ENCODE data around the gene IL16. TPM values are rescaled to one million over a fixed set of nuclear protein-coding genes. Genes with fewer than 3 reads are reported as not detected.

Gene IL16
- polyA plus RNA-seq, 1 donor from 2014 or later = not detected

- TF ChIP-seq EZH2 (IDR thresholded peaks at IDR 0.05; ENCODE audit: borderline replicate concordance, insufficient read depth, low read length, poor library complexity, severe bottlenecking) (no peak), TAF1 (IDR thresholded peaks at IDR 0.05; ENCODE audit: low read depth) (no peak), EP300 (conservative IDR thresholded peaks at IDR 0.05; ENCODE audit: poor library complexity, severe bottlenecking) (no peak), POLR2AphosphoS5 (IDR thresholded peaks at IDR 0.05) (no peak), SMC3 (conservative IDR thresholded peaks at IDR 0.05; ENCODE audit: poor library complexity) (no peak), MXI1 (conservative IDR thresholded peaks at IDR 0.05; ENCODE audit: poor library complexity, severe bottlenecking) (no peak), REST (IDR thresholded peaks at IDR 0.05; ENCODE audit: borderline replicate concordance) (no peak), CTCF (IDR thresholded peaks at IDR 0.05; ENCODE audit: poor library complexity, severe bottlenecking) (no peak), RAD21 (conservative IDR thresholded peaks at IDR 0.05) (no peak)
- H3K9me2 ChIP-seq (ENCODE audit: insufficient read depth, low read length) = no peaks in the 10 kb centered on the region
- H3K9me3 ChIP-seq (ENCODE audit: low read length) = no peaks in the 10 kb centered on the region
Observed at GRCh38 chr15:81271761-81272644, 75.3 kb downstream of the IL16 start.

GRCh38 chr15:81273200-81273599 is 76.5 kb downstream of the IL16 start:
- Histone ChIP-seq H3K79me2 (replicated peaks; ENCODE audit: insufficient read depth, low read length) (no peaks in the 10 kb centered on the region), H3K27ac (ENCODE audit: low read length) (no peak overlapping the region), H3K9ac (ENCODE audit: low read length) (no peak overlapping the region), H3K4me3 (ENCODE audit: low read length) (no peak overlapping the region), H3K27me3 (ENCODE audit: insufficient read depth, low read depth, low read length) (peaks cover 10% of the 10 kb centered on the region), H3F3A (ENCODE audit: insufficient read depth, low read length, poor library complexity, severe bottlenecking) (no peaks in the 10 kb centered on the region), H3K36me3 (ENCODE audit: insufficient read depth, low read length) (no peaks in the 10 kb centered on the region), H2AFZ (ENCODE audit: low read depth, low read length) (no peak overlapping the region), H3K9me3 (ENCODE audit: low read length) (no peaks in the 10 kb centered on the region), H3K9me2 (ENCODE audit: insufficient read depth, low read length) (no peaks in the 10 kb centered on the region), H3K4me2 (ENCODE audit: low read length) (no peak overlapping the region), H4K20me1 (ENCODE audit: insufficient read depth) (no peaks in the 10 kb centered on the region)
- TF ChIP-seq MXI1 (conservative IDR thresholded peaks at IDR 0.05; ENCODE audit: poor library complexity, severe bottlenecking) (no peak), EZH2 (IDR thresholded peaks at IDR 0.05; ENCODE audit: borderline replicate concordance, insufficient read depth, low read length, poor library complexity, severe bottlenecking) (no peak), REST (IDR thresholded peaks at IDR 0.05; ENCODE audit: borderline replicate concordance) (no peak), CTCF (IDR thresholded peaks at IDR 0.05; ENCODE audit: poor library complexity, severe bottlenecking) (no peak), EP300 (conservative IDR thresholded peaks at IDR 0.05; ENCODE audit: poor library complexity, severe bottlenecking) (no peak), POLR2AphosphoS5 (IDR thresholded peaks at IDR 0.05) (no peak), TAF1 (IDR thresholded peaks at IDR 0.05; ENCODE audit: low read depth) (no peak), SMC3 (conservative IDR thresholded peaks at IDR 0.05; ENCODE audit: poor library complexity) (no peak), RAD21 (conservative IDR thresholded peaks at IDR 0.05) (no peak)

More at GRCh38 chr15:81271761-81272644, 75.3 kb downstream of the IL16 start:
- no peak overlapping the region for H3K27ac ChIP-seq (ENCODE audit: low read length)
- H3K4me3 ChIP-seq (ENCODE audit: low read length) = no peak overlapping the region
- no peaks in the 10 kb centered on the region for H3K36me3 ChIP-seq (ENCODE audit: insufficient read depth, low read length)
- H3K27me3 ChIP-seq (ENCODE audit: insufficient read depth, low read depth, low read length) = peaks cover 10% of the 10 kb centered on the region
- no peaks in the 10 kb centered on the region for H3F3A ChIP-seq (ENCODE audit: insufficient read depth, low read length, poor library complexity, severe bottlenecking)
- H3K79me2 ChIP-seq (replicated peaks; ENCODE audit: insufficient read depth, low read length) = no peaks in the 10 kb centered on the region
- no peak overlapping the region for H3K9ac ChIP-seq (ENCODE audit: low read length)
- no peak overlapping the region for H2AFZ ChIP-seq (ENCODE audit: low read depth, low read length)
- H4K20me1 ChIP-seq (ENCODE audit: insufficient read depth) = no peaks in the 10 kb centered on the region
- H3K4me2 ChIP-seq (ENCODE audit: low read length) = no peak overlapping the region

Measured in neural cell (in vitro differentiated cells).